PFSK-1 (cell line): Measurements from ENCODE around the gene TAF9.

Experiments used
- POLR2AphosphoS5 ChIP-seq: IDR thresholded peaks from 2 replicates; pipeline ENCODE4 v1.6.1; 2012; ENCODE audit warnings: low read depth, mild to moderate bottlenecking, control low read depth, low read length, moderate library complexity
- SIN3A ChIP-seq: IDR thresholded peaks from 2 replicates; pipeline ENCODE4 v1.6.1; 2012; ENCODE audit warnings: mild to moderate bottlenecking, low read length, moderate library complexity, borderline replicate concordance; ENCODE audit not compliant: insufficient read depth
- TAF1 ChIP-seq: IDR thresholded peaks from 2 replicates; pipeline ENCODE4 v1.6.1; 2012; ENCODE audit warnings: low read length, control low read depth, borderline replicate concordance; ENCODE audit not compliant: insufficient read depth
- TF ChIP-seq, protein P1 (sequence below), 2 experiments: IDR thresholded peaks; 2 replicates each; pipeline versions ENCODE4 v1.6.1 to v1.8.0; 2011 to 2012; ENCODE audit warnings: low read depth in 2 of 2, low read length in 2 of 2, control low read depth in 1 of 2, inconsistent platforms in 1 of 2, mild to moderate bottlenecking in 1 of 2, moderate library complexity in 1 of 2; ENCODE audit not compliant: insufficient read depth in 1 of 2

DNA sequence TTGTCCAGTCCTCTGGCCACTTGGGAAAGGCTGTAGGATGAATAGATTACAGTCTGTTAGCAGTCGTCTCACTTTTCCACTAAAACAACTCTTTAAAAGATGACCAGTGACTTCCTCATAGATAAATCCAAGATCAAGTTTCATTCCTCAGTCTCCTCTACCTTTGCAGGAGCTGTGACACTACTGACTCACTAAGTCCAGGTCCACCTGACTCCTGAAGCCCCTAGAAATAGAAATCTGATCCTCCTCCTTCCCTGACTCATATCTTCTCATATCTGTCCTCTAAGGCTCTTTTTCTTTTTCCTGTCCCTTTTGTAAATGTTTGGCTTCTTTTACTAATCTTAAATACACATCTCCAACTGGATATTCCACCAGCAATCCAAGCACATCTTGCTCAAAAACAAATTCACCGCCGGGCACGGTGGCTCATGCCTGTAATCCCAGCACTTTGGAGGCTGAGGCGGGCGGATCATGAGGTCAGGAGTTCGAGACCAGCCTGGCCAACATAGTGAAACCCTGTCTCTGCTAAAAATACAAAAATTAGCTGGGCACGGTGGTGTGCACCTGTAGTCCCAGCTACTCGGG, 39.3 kb downstream of the TAF9 start:
- TF ChIP-seq, protein P1, sequence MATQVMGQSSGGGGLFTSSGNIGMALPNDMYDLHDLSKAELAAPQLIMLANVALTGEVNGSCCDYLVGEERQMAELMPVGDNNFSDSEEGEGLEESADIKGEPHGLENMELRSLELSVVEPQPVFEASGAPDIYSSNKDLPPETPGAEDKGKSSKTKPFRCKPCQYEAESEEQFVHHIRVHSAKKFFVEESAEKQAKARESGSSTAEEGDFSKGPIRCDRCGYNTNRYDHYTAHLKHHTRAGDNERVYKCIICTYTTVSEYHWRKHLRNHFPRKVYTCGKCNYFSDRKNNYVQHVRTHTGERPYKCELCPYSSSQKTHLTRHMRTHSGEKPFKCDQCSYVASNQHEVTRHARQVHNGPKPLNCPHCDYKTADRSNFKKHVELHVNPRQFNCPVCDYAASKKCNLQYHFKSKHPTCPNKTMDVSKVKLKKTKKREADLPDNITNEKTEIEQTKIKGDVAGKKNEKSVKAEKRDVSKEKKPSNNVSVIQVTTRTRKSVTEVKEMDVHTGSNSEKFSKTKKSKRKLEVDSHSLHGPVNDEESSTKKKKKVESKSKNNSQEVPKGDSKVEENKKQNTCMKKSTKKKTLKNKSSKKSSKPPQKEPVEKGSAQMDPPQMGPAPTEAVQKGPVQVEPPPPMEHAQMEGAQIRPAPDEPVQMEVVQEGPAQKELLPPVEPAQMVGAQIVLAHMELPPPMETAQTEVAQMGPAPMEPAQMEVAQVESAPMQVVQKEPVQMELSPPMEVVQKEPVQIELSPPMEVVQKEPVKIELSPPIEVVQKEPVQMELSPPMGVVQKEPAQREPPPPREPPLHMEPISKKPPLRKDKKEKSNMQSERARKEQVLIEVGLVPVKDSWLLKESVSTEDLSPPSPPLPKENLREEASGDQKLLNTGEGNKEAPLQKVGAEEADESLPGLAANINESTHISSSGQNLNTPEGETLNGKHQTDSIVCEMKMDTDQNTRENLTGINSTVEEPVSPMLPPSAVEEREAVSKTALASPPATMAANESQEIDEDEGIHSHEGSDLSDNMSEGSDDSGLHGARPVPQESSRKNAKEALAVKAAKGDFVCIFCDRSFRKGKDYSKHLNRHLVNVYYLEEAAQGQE (IDR thresholded peaks at IDR 0.05; ENCODE audit: insufficient read depth in 1 of 2, low read depth in 2 of 2, low read length in 2 of 2): no peak
- TF ChIP-seq POLR2AphosphoS5 (no peak), SIN3A (no peak), TAF1 (no peak)
